HCT116 (cell line): ENCODE results near the gene KRCC1. TPM values are rescaled to one million over a fixed set of nuclear protein-coding genes. Genes with fewer than 3 reads are reported as not detected.

ENCODE experiments used
- ATAC-seq: fragments of 200-7000 bp; cut with Tn5 transposase; 2 replicates; pipeline ENCODE4 v1.9.1; 2020; ENCODE audit warnings: mild to moderate bottlenecking, moderate library complexity
- BruUV-seq: library from RNA; stranded (reverse); fragments of 400-500 nt; replicated peaks from 2 replicates; lab custom pipeline; 2021; lab: Mats Ljungman, UMichigan
- CTCF ChIA-PET: fragments of 300-600 bp; sonication (Branson Sonifier 250); formaldehyde crosslinking; loops from one replicate; lab custom pipeline; 2021; ENCODE audit warnings: antibody characterized with exemption; lab: Charles Lee
- POLR2A ChIA-PET: fragments of 300-600, 350-600 bp; sonication (Branson Sonifier 250); formaldehyde crosslinking; loops from one replicate; lab custom pipeline; 2021; ENCODE audit warnings: antibody characterized with exemption; lab: Charles Lee
- RAD21 ChIA-PET, 2 experiments: fragments of 300-600 bp; sonication (Branson Sonifier 250); formaldehyde crosslinking; loops; one replicate each; lab custom pipeline; 2023; ENCODE audit warnings: low total read pairs in 2 of 2; ENCODE audit not compliant: uncharacterized antibody in 2 of 2, unreplicated experiment in 2 of 2, low non-redundant PET in 1 of 2; lab: Charles Lee
- DNase-seq: peaks from one replicate; pipeline ENCODE4 v3.0.0-alpha.2; 2010; ENCODE audit warnings: low read depth, low spot score
- H2AFZ ChIP-seq: fragments of 200-600 bp; shearing (Covaris generic), sonication (generic); 2 replicates; pipeline ENCODE4 v1.6.1; 2017; ENCODE audit warnings: low read depth, mixed run types, mixed read lengths, antibody characterized with exemption, low read length; ENCODE audit not compliant: poor library complexity, severe bottlenecking
- H3K27ac ChIP-seq: 2 replicates; pipeline ENCODE4 v1.5.1; 2012; ENCODE audit warnings: low read depth, low read length
- H3K27me3 ChIP-seq: fragments of 200-600 bp; sonication (generic); 2 replicates; pipeline ENCODE4 v1.6.1; 2016; ENCODE audit warnings: mixed run types, low read length, mixed read lengths; ENCODE audit not compliant: insufficient read depth
- H3K36me3 ChIP-seq, 2 experiments: fragments of 200-500 bp in 1 of 2; fragments of 200-600 bp in 1 of 2; sonication (Bioruptor generic) in 1 of 2; sonication (generic) in 1 of 2; 2 replicates each; pipeline versions ENCODE4 v1.5.1 to v1.6.1; 2014 to 2016; ENCODE audit warnings: low read length in 2 of 2, inconsistent platforms in 1 of 2, mixed read lengths in 1 of 2, mixed run types in 1 of 2; ENCODE audit not compliant: insufficient read depth in 2 of 2, control insufficient read depth in 1 of 2
- H3K4me1 ChIP-seq, 2 experiments: fragments of 200-600 bp in 1 of 2; sonication (generic) in 1 of 2; 2 replicates each; pipeline versions ENCODE4 v1.5.1 to v1.6.1; 2012 to 2017; ENCODE audit warnings: low read length in 2 of 2, inconsistent platforms in 1 of 2, mild to moderate bottlenecking in 1 of 2, mixed read lengths in 1 of 2, mixed run types in 1 of 2, moderate library complexity in 1 of 2; ENCODE audit not compliant: insufficient read depth in 2 of 2, control insufficient read depth in 1 of 2
- H3K4me2 ChIP-seq: fragments of 200-600 bp; sonication (generic); 2 replicates; pipeline ENCODE4 v1.6.1; 2017; ENCODE audit warnings: mixed run types, low read length, mixed read lengths
- H3K4me3 ChIP-seq, 2 experiments: fragments of 200-600 bp in 1 of 2; sonication (generic) in 1 of 2; replicated peaks in 1 of 2; 2 replicates each; pipeline ENCODE4 v1.5.1; 2011 to 2016; ENCODE audit warnings: low read length in 2 of 2, control low read depth in 1 of 2, low read depth in 1 of 2, mild to moderate bottlenecking in 1 of 2, mixed read lengths in 1 of 2, mixed run types in 1 of 2
- H3K79me2 ChIP-seq: fragments of 200-600 bp; sonication (generic); 2 replicates; pipeline ENCODE4 v1.6.1; 2017; ENCODE audit warnings: mild to moderate bottlenecking, mixed run types, low read length, moderate library complexity, mixed read lengths; ENCODE audit not compliant: insufficient read depth
- H3K9ac ChIP-seq: fragments of 200-600 bp; sonication (generic); 2 replicates; pipeline ENCODE4 v1.6.1; 2016; ENCODE audit warnings: low read length, mixed read lengths
- H3K9me2 ChIP-seq: fragments of 200-600 bp; sonication (generic), shearing (Covaris generic); 2 replicates; pipeline ENCODE4 v1.6.1; 2017; ENCODE audit warnings: mixed run types, mild to moderate bottlenecking, moderate library complexity; ENCODE audit not compliant: insufficient read depth
- H3K9me3 ChIP-seq, 2 experiments: fragments of 200-500 bp in 1 of 2; fragments of 200-600 bp in 1 of 2; sonication (Bioruptor generic) in 1 of 2; sonication (generic) in 1 of 2; 2 replicates each; pipeline ENCODE4 v1.6.1; 2014 to 2017; ENCODE audit warnings: low read length in 2 of 2, mixed read lengths in 2 of 2, inconsistent platforms in 1 of 2, low read depth in 1 of 2, mild to moderate bottlenecking in 1 of 2, mixed run types in 1 of 2, moderate library complexity in 1 of 2; ENCODE audit not compliant: control insufficient read depth in 1 of 2, insufficient read depth in 1 of 2
- H4K20me1 ChIP-seq: fragments of 200-600 bp; sonication (generic), shearing (Covaris generic); 2 replicates; pipeline ENCODE4 v1.6.1; 2017; ENCODE audit warnings: mixed run types, mild to moderate bottlenecking, moderate library complexity; ENCODE audit not compliant: insufficient read depth
- EGR1 ChIP-seq: IDR thresholded peaks from 2 replicates; pipeline ENCODE4 v1.6.1; 2012; ENCODE audit warnings: low read depth
- ELF1 ChIP-seq: IDR thresholded peaks from 2 replicates; pipeline ENCODE4 v1.6.1; 2012; ENCODE audit warnings: low read depth, borderline replicate concordance
- EZH2 ChIP-seq: fragments of 200-600 bp; sonication (generic); IDR thresholded peaks from 2 replicates; pipeline ENCODE4 v1.6.1; 2017; ENCODE audit warnings: antibody characterized with exemption, mixed run types
- FOSL1 ChIP-seq: IDR thresholded peaks from 2 replicates; pipeline ENCODE4 v1.6.1; 2012; ENCODE audit warnings: low read depth
- JUND ChIP-seq: IDR thresholded peaks from 2 replicates; pipeline ENCODE4 v1.6.1; 2012
- POLR2AphosphoS5 ChIP-seq: IDR thresholded peaks from 2 replicates; pipeline ENCODE4 v1.6.1; 2011; ENCODE audit warnings: mild to moderate bottlenecking, low read depth, low read length, moderate library complexity
- RAD21 ChIP-seq: IDR thresholded peaks from 2 replicates; pipeline ENCODE4 v1.6.1; 2012; ENCODE audit warnings: low read depth, mild to moderate bottlenecking
- TCF7L2 ChIP-seq: IDR thresholded peaks from 2 replicates; pipeline ENCODE4 v1.7.0; 2011; ENCODE audit warnings: borderline replicate concordance, inconsistent platforms; ENCODE audit not compliant: insufficient read depth, insufficient read length; ENCODE audit errors: extremely low read depth
- YY1 ChIP-seq: IDR thresholded peaks from 2 replicates; pipeline ENCODE4 v1.6.1; 2011; ENCODE audit warnings: low read length, low read depth, moderate library complexity, mild to moderate bottlenecking; ENCODE audit not compliant: insufficient replicate concordance; ENCODE audit errors: extremely low read depth
- ZFX ChIP-seq: fragments of 450-650 bp; IDR thresholded peaks from 2 replicates; pipeline ENCODE4 v1.6.1; 2017
- ZNF274 ChIP-seq: fragments of 200-500 bp; sonication (Bioruptor generic); IDR thresholded peaks from 2 replicates; pipeline ENCODE4 v1.6.1; 2014; ENCODE audit warnings: mild to moderate bottlenecking, low read depth, low read length, inconsistent platforms
- intact Hi-C: fragments of 100-400 bp; cut with micrococcal nuclease; formaldehyde crosslinking; loops from 2 replicates; pipeline ENCODE4 v1.10.0; 2022
- total RNA-seq: library from RNA; stranded (reverse); gene quantifications from one replicate; pipeline ENCODE4 v1.2.1, GENCODE V29; 2021; ENCODE audit not compliant: unreplicated experiment
- TF ChIP-seq, protein P1 (sequence below), 3 experiments: fragments of 200-600 bp in 1 of 3; sonication (generic) in 1 of 3; IDR thresholded peaks in 2 of 3; conservative IDR thresholded peaks in 1 of 3; 2 replicates each; pipeline ENCODE4 v1.5.1; 2012 to 2017; ENCODE audit warnings: low read depth in 2 of 3, low read length in 2 of 3, antibody characterized with exemption in 1 of 3, borderline replicate concordance in 1 of 3, control low read depth in 1 of 3, mild to moderate bottlenecking in 1 of 3, mixed read lengths in 1 of 3, mixed run types in 1 of 3, moderate library complexity in 1 of 3; ENCODE audit not compliant: insufficient read depth in 1 of 3
- TF ChIP-seq, protein P2 (sequence below): IDR thresholded peaks from 2 replicates; pipeline ENCODE4 v1.6.1; 2012

Gene KRCC1
- total RNA-seq, 1 experiment from 2014 or later: 5.8 TPM

GRCh38 chr2:88036606-88037005 is 19.0 kb downstream of the KRCC1 start (continued):
- TF ChIP-seq, protein P1, sequence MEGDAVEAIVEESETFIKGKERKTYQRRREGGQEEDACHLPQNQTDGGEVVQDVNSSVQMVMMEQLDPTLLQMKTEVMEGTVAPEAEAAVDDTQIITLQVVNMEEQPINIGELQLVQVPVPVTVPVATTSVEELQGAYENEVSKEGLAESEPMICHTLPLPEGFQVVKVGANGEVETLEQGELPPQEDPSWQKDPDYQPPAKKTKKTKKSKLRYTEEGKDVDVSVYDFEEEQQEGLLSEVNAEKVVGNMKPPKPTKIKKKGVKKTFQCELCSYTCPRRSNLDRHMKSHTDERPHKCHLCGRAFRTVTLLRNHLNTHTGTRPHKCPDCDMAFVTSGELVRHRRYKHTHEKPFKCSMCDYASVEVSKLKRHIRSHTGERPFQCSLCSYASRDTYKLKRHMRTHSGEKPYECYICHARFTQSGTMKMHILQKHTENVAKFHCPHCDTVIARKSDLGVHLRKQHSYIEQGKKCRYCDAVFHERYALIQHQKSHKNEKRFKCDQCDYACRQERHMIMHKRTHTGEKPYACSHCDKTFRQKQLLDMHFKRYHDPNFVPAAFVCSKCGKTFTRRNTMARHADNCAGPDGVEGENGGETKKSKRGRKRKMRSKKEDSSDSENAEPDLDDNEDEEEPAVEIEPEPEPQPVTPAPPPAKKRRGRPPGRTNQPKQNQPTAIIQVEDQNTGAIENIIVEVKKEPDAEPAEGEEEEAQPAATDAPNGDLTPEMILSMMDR (IDR thresholded peaks at IDR 0.05 in 2 of 3, conservative IDR thresholded peaks at IDR 0.05 in 1 of 3; ENCODE audit: borderline replicate concordance in 1 of 3, insufficient read depth in 1 of 3, low read depth in 2 of 3, low read length in 2 of 3): no peak
- TF ChIP-seq, protein P2, sequence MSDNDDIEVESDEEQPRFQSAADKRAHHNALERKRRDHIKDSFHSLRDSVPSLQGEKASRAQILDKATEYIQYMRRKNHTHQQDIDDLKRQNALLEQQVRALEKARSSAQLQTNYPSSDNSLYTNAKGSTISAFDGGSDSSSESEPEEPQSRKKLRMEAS: no peak
- TF ChIP-seq ZFX (no peak), ZNF274 (no peak), TCF7L2 (no peak), ELF1 (no peak), FOSL1 (no peak), POLR2AphosphoS5 (no peak), EGR1 (no peak), EZH2 (no peak), YY1 (no peak)

DNA sequence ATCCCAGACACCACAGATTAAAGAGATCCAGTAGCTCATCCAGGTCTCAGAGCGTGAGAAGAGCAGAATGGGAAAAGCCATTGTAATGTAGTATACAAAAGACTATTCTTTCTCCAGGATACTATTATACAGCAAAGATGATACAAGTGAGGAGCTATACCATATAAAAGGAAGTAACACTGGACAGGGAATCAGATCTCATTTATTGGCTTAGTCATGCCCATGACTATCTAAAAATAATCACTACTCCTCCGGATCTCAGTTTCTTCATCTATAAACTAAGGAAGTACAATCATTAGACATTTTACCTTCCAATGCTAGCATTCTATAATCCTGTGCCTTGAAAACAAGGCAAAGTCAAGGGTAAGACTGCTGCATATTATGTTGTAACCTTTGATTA is 19.4 kb downstream of the KRCC1 start:
- H3K4me3 ChIP-seq: no peak overlapping the region
- no peaks in the 10 kb centered on the region for H3K9me2 ChIP-seq
- H2AFZ ChIP-seq: no peak overlapping the region
- H3K4me1 ChIP-seq: peaks cover 0 to 11% of the 10 kb centered on the region in 2 experiments; a peak in 2 of 4 replicates
- H3K27ac ChIP-seq: no peak overlapping the region
- intact Hi-C loops: no loop called here
- no peak for TF ChIP-seq ELF1
- TF ChIP-seq JUND: no peak
- no peak for TF ChIP-seq ZNF274
- no peak for TF ChIP-seq RAD21
- TF ChIP-seq, protein P1 (IDR thresholded peaks at IDR 0.05 in 2 of 3, conservative IDR thresholded peaks at IDR 0.05 in 1 of 3; ENCODE audit: borderline replicate concordance in 1 of 3, insufficient read depth in 1 of 3, low read depth in 2 of 3, low read length in 2 of 3): no peak
- no peak for TF ChIP-seq FOSL1
- ChIA-PET CTCF (no interaction called here), POLR2A (interaction anchor here (1.8 kb wide), 1 partner anchor 20 kb away, joined by 9 read pairs; the partner anchor contains the start of gene RNU2-63P), RAD21 (no interaction called here)
- H3K4me2 ChIP-seq: no peak overlapping the region
- DNase-seq: no peak
- no peaks in the 10 kb centered on the region for H3K79me2 ChIP-seq
- H3K36me3 ChIP-seq: no peaks in the 10 kb centered on the region
- BruUV-seq: no TSS peak
- H4K20me1 ChIP-seq: no peaks in the 10 kb centered on the region
- no peaks in the 10 kb centered on the region for H3K27me3 ChIP-seq
- ATAC-seq: no peak
- no peaks in the 10 kb centered on the region for H3K9me3 ChIP-seq
- no peak overlapping the region for H3K9ac ChIP-seq
